Lower leg skin (tissue), 3 donors: ENCODE data around the gene BACH1.

Experiments used
- CTCF ChIP-seq, 3 donors: fragments of 450-650 bp; IDR thresholded peaks; one replicate each; pipeline ENCODE4 v1.5.1; 2016; ENCODE audit warnings: antibody characterized with exemption in 3 of 3, mild to moderate bottlenecking in 3 of 3, moderate library complexity in 2 of 3
- POLR2A ChIP-seq, 2 donors: fragments of 450-650 bp; IDR thresholded peaks; one replicate each; pipeline ENCODE4 v1.6.1; 2016 to 2017; ENCODE audit warnings: antibody characterized with exemption in 2 of 2, mild to moderate bottlenecking in 1 of 2, moderate library complexity in 1 of 2

GRCh38 chr21:29359718-29360117 is 61.0 kb downstream of the BACH1 start:
- no peak for TF ChIP-seq CTCF (IDR thresholded peaks at IDR 0.05)
- no peak for TF ChIP-seq POLR2A (IDR thresholded peaks at IDR 0.05)
